HepG2 (cell line): ENCODE results near the gene CST11. TPM values are rescaled to one million over a fixed set of nuclear protein-coding genes. Genes with fewer than 3 reads are reported as not detected.

Source experiments
- ATM ChIP-seq: fragments of 450-650 bp; IDR thresholded peaks from 2 replicates; pipeline ENCODE4 v1.7.1; 2017; ENCODE audit warnings: mild to moderate bottlenecking, borderline replicate concordance
- CC2D1A ChIP-seq: sonication (generic); formaldehyde crosslinking; IDR thresholded peaks from 2 replicates; pipeline ENCODE4 v1.8.1; 2023; ENCODE audit warnings: mild to moderate bottlenecking, missing genetic modification reagents
- CHD4 ChIP-seq: fragments of 200-600 bp; sonication (generic); IDR thresholded peaks from 2 replicates; pipeline ENCODE4 v1.7.0; 2017; ENCODE audit warnings: mild to moderate bottlenecking, low read length, borderline replicate concordance
- FOXA1 ChIP-seq, 2 experiments: fragments of 450-650 bp in 1 of 2; sonication (generic) in 1 of 2; formaldehyde crosslinking in 1 of 2; IDR thresholded peaks; 2 replicates each; pipeline versions ENCODE4 v1.4.0 to v1.6.1; 2016 to 2020; ENCODE audit warnings: missing genetic modification reagents in 1 of 2
- HOXA7 ChIP-seq: sonication (generic); formaldehyde crosslinking; IDR thresholded peaks from 2 replicates; pipeline ENCODE4 v1.8.1; 2022; ENCODE audit warnings: mild to moderate bottlenecking, missing genetic modification reagents, moderate library complexity
- IRF9 ChIP-seq: sonication (generic); formaldehyde crosslinking; IDR thresholded peaks from 2 replicates; pipeline ENCODE4 v1.8.0; 2022; ENCODE audit warnings: missing genetic modification reagents, mild to moderate bottlenecking, borderline replicate concordance
- ISL2 ChIP-seq: sonication (generic); formaldehyde crosslinking; IDR thresholded peaks from 2 replicates; pipeline ENCODE4 v1.5.0; 2020; ENCODE audit warnings: missing genetic modification reagents
- KDM2A ChIP-seq: sonication (generic); formaldehyde crosslinking; IDR thresholded peaks from 2 replicates; pipeline ENCODE4 v1.4.0; 2020; ENCODE audit warnings: low read depth, missing genetic modification reagents, borderline replicate concordance
- MTA3 ChIP-seq: sonication (generic); formaldehyde crosslinking; IDR thresholded peaks from 2 replicates; pipeline ENCODE4 v1.4.0; 2020; ENCODE audit warnings: missing genetic modification reagents
- NFAT5 ChIP-seq: sonication (generic); formaldehyde crosslinking; IDR thresholded peaks from 2 replicates; pipeline ENCODE4 v1.4.0; 2020; ENCODE audit warnings: missing genetic modification reagents
- SRY ChIP-seq: sonication (generic); formaldehyde crosslinking; IDR thresholded peaks from 2 replicates; pipeline ENCODE4 v1.8.0; 2022; ENCODE audit warnings: mild to moderate bottlenecking, missing genetic modification reagents
- ZNF138 ChIP-seq: sonication (generic); formaldehyde crosslinking; IDR thresholded peaks from 2 replicates; pipeline ENCODE4 v1.5.0; 2020; ENCODE audit warnings: mild to moderate bottlenecking, low read depth, missing genetic modification reagents
- ZNF414 ChIP-seq: sonication (generic); formaldehyde crosslinking; IDR thresholded peaks from 2 replicates; pipeline ENCODE4 v1.5.0; 2020; ENCODE audit warnings: missing genetic modification reagents
- ZNF704 ChIP-seq: sonication (generic); formaldehyde crosslinking; IDR thresholded peaks from 2 replicates; pipeline ENCODE4 v1.8.1; 2023; ENCODE audit warnings: mild to moderate bottlenecking, inconsistent platforms, moderate library complexity, missing genetic modification reagents, borderline replicate concordance
- polyA plus RNA-seq, 8 experiments: library from polyadenylated mRNA; depleted of rRNA in 3 of 8; stranded (reverse) in 7 of 8; unstranded in 1 of 8; fragments of >200 nt; fragmentation: Illumina TruSeq in 4 of 8; extraction: Trizol in 4 of 8; gene quantifications; 2 replicates each; pipeline versions ENCODE4 v1.2.1 to v1.2.3, GENCODE V29; 2011 to 2016; ENCODE audit warnings: low read depth in 4 of 8, missing spikeins in 1 of 8, mixed read lengths in 1 of 8; ENCODE audit not compliant: insufficient read depth in 1 of 8
- total RNA-seq, 5 experiments: library from RNA; depleted of rRNA; stranded (reverse); fragments of >200 nt; fragmentation: Illumina TruSeq; extraction: Trizol; gene quantifications; 2 replicates each; pipeline ENCODE4 v1.2.3, GENCODE V29; 2016; ENCODE audit warnings: low read depth in 1 of 5
- TF ChIP-seq, protein P1 (sequence below): fragments of 450-650 bp; IDR thresholded peaks from 2 replicates; pipeline ENCODE4 v1.6.1; 2016
- TF ChIP-seq, protein P2 (sequence below): sonication (generic); IDR thresholded peaks from 2 replicates; pipeline ENCODE4 v1.6.1; 2016; ENCODE audit warnings: low read depth, borderline replicate concordance

Gene CST11
- total and polyA plus RNA-seq, 2 of the 13 experiments (the other 11 are each of a cell fraction or from before 2014, with no cell fraction given) = not detected

GRCh38 chr20:23435626-23436539, 16.8 kb downstream of the CST11 start (continued):
- TF ChIP-seq ZNF704 (CRISPR knock-in tag) = no peak
- TF ChIP-seq KDM2A (CRISPR knock-in tag) = no peak; the same call in 1 of the 2 replicates
- TF ChIP-seq IRF9 (CRISPR knock-in tag) = peak; percentile 76; the same call in 1 of the 2 replicates
- peak; percentile 67 for TF ChIP-seq ISL2 (CRISPR knock-in tag)
- TF ChIP-seq, protein P1, sequence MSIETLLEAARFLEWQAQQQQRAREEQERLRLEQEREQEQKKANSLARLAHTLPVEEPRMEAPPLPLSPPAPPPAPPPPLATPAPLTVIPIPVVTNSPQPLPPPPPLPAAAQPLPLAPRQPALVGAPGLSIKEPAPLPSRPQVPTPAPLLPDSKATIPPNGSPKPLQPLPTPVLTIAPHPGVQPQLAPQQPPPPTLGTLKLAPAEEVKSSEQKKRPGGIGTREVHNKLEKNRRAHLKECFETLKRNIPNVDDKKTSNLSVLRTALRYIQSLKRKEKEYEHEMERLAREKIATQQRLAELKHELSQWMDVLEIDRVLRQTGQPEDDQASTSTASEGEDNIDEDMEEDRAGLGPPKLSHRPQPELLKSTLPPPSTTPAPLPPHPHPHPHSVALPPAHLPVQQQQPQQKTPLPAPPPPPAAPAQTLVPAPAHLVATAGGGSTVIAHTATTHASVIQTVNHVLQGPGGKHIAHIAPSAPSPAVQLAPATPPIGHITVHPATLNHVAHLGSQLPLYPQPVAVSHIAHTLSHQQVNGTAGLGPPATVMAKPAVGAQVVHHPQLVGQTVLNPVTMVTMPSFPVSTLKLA = no peak
- TF ChIP-seq NFAT5 = peak; percentile 70; the same call in 1 of the 2 replicates
- no peak for TF ChIP-seq ATM
- no peak for TF ChIP-seq ZNF138 (CRISPR knock-in tag)
- TF ChIP-seq, protein P2, sequence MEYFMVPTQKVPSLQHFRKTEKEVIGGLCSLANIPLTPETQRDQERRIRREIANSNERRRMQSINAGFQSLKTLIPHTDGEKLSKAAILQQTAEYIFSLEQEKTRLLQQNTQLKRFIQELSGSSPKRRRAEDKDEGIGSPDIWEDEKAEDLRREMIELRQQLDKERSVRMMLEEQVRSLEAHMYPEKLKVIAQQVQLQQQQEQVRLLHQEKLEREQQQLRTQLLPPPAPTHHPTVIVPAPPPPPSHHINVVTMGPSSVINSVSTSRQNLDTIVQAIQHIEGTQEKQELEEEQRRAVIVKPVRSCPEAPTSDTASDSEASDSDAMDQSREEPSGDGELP = peak; percentile 46; the same call in 1 of the 2 replicates
- no peak for TF ChIP-seq ZNF414 (CRISPR knock-in tag)
- no peak for TF ChIP-seq CHD4
- TF ChIP-seq FOXA1 (IDR thresholded peaks at IDR 0.05) = no peak
- peak; percentile 83 for TF ChIP-seq FOXA1 (CRISPR knock-in tag; IDR thresholded peaks at IDR 0.05)
- no peak for TF ChIP-seq MTA3 (CRISPR knock-in tag)
- no peak for TF ChIP-seq HOXA7 (CRISPR knock-in tag)
- peak; percentile 80; the same call in 1 of the 2 replicates for TF ChIP-seq SRY
- TF ChIP-seq CC2D1A (CRISPR knock-in tag) = no peak
